Ishikawa (cell line): Measurements from ENCODE around the gene CLDN9.

ENCODE experiments used
- CREB1 ChIP-seq: IDR thresholded peaks from 2 replicates; pipeline ENCODE4 v1.6.1; 2012; ENCODE audit warnings: low read depth
- EP300 ChIP-seq: IDR thresholded peaks from 2 replicates; pipeline ENCODE4 v1.6.1; 2012; ENCODE audit warnings: borderline replicate concordance
- FOXM1 ChIP-seq: IDR thresholded peaks from 2 replicates; pipeline ENCODE4 v1.6.1; 2012; ENCODE audit warnings: low read depth, borderline replicate concordance
- MAX ChIP-seq: IDR thresholded peaks from 2 replicates; pipeline ENCODE4 v1.6.1; 2012
- RAD21 ChIP-seq: IDR thresholded peaks from 2 replicates; pipeline ENCODE4 v1.6.1; 2012; ENCODE audit warnings: low read depth
- TCF12 ChIP-seq: IDR thresholded peaks from 2 replicates; pipeline ENCODE4 v1.6.1; 2012; ENCODE audit warnings: low read depth
- TEAD4 ChIP-seq: IDR thresholded peaks from 2 replicates; pipeline ENCODE4 v1.6.1; 2012
- TF ChIP-seq, protein P1 (sequence below): IDR thresholded peaks from 2 replicates; pipeline ENCODE4 v1.6.1; 2012; ENCODE audit warnings: low read depth, mild to moderate bottlenecking

DNA sequence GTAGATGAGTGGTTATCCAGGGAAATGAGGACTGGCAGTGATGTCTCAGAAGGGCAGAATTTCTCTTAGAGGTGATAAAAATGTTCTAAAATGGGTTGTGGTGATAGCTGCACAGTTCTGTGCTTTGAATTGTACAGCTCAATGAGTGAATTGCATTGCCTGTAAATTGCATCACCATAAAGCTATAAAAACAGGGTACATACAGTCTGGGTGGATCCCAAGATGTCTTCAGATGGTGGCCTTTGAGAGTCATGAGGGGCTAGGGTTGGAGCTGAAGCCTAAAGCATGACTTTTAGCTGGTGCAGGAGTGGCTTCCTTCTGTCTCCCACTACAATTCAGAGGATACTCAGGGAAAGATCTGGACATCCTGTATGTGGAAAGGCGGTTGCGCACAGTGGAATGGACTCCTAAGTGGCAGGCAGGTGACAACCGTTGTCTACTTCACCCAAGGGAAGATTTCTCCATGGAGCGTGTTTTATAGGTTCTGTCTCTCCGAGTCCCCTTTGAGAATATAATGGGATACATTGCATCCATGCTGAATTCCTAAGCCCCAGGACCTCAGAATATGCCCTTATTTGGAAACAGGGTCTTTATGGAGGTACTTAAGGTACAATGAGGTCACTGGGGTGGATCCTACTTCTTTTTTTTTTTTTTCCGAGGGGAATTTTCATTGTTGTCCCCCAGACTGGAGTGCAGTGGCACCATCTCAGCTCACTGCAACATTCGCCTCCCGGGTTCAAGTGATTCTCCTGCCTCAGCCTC lies 51.1 kb downstream of the CLDN9 start:
- TF ChIP-seq, protein P1, sequence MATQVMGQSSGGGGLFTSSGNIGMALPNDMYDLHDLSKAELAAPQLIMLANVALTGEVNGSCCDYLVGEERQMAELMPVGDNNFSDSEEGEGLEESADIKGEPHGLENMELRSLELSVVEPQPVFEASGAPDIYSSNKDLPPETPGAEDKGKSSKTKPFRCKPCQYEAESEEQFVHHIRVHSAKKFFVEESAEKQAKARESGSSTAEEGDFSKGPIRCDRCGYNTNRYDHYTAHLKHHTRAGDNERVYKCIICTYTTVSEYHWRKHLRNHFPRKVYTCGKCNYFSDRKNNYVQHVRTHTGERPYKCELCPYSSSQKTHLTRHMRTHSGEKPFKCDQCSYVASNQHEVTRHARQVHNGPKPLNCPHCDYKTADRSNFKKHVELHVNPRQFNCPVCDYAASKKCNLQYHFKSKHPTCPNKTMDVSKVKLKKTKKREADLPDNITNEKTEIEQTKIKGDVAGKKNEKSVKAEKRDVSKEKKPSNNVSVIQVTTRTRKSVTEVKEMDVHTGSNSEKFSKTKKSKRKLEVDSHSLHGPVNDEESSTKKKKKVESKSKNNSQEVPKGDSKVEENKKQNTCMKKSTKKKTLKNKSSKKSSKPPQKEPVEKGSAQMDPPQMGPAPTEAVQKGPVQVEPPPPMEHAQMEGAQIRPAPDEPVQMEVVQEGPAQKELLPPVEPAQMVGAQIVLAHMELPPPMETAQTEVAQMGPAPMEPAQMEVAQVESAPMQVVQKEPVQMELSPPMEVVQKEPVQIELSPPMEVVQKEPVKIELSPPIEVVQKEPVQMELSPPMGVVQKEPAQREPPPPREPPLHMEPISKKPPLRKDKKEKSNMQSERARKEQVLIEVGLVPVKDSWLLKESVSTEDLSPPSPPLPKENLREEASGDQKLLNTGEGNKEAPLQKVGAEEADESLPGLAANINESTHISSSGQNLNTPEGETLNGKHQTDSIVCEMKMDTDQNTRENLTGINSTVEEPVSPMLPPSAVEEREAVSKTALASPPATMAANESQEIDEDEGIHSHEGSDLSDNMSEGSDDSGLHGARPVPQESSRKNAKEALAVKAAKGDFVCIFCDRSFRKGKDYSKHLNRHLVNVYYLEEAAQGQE: no peak
- TF ChIP-seq EP300: no peak
- no peak for TF ChIP-seq FOXM1
- TF ChIP-seq CREB1: no peak
- TF ChIP-seq MAX: no peak
- no peak for TF ChIP-seq TCF12
- TF ChIP-seq RAD21: no peak
- no peak for TF ChIP-seq TEAD4
